Activated T-cell treated with anti-CD3 and anti-CD28 coated beads, Interleukin-2, amount 50 U/mL, for 4 hours (primary cell): ENCODE results near the gene ANKRD18A. TPM values are rescaled to one million over a fixed set of nuclear protein-coding genes. Genes with fewer than 3 reads are reported as not detected.
"Not testable (repeated sequence)": the region's sequence is repeated elsewhere in the genome, so short reads cannot be mapped to it uniquely, and the experiment has no call there.

ENCODE experiments used
- ATAC-seq, 2 donors: fragments of 200-7000 bp; cut with Tn5 transposase; one replicate each; pipeline ENCODE4 v1.10.0; 2021
- DNase-seq: peaks from one replicate; pipeline ENCODE4 v3.0.0-alpha.2; 2020
- H3K27me3 Mint-ChIP-seq: one replicate; pipeline ENCODE4 v1.8.0; 2021; ENCODE audit warnings: low read depth, mixed read lengths
- H3K36me3 Mint-ChIP-seq: one replicate; pipeline ENCODE4 v1.8.0; 2022; ENCODE audit warnings: mixed read lengths; ENCODE audit not compliant: insufficient read depth
- H3K4me1 Mint-ChIP-seq: one replicate; pipeline ENCODE4 v1.8.0; 2021; ENCODE audit warnings: low read depth, mixed read lengths
- H3K4me3 Mint-ChIP-seq: one replicate; pipeline ENCODE4 v1.8.0; 2021; ENCODE audit warnings: mild to moderate bottlenecking, moderate library complexity, mixed read lengths
- H3K9me3 Mint-ChIP-seq: one replicate; pipeline ENCODE4 v1.8.0; 2021; ENCODE audit warnings: mixed read lengths
- total RNA-seq, 3 donors: library from RNA; stranded (reverse); gene quantifications; one replicate each; pipeline ENCODE4 v1.2.1, GENCODE V29; 2021

The ANKRD18A gene
- total RNA-seq, 3 donors from 2014 or later, result 2.1 to 5.4 (median 5.3) TPM

GRCh38 chr9:38591346-38592063, 28.9 kb downstream of the ANKRD18A start:
- not testable (repeated sequence) for H3K36me3 Mint-ChIP-seq, H3K9me3 Mint-ChIP-seq, H3K4me3 Mint-ChIP-seq, ATAC-seq, DNase-seq, H3K4me1 Mint-ChIP-seq, H3K27me3 Mint-ChIP-seq

GRCh38 chr9:38583765-38584164, 36.6 kb downstream of the ANKRD18A start:
- H3K27me3 Mint-ChIP-seq, H3K4me1 Mint-ChIP-seq, H3K9me3 Mint-ChIP-seq, ATAC-seq, H3K36me3 Mint-ChIP-seq, DNase-seq, H3K4me3 Mint-ChIP-seq: not testable (repeated sequence)

GRCh38 chr9:38580112-38580511, 40.3 kb downstream of the ANKRD18A start:
- H3K4me3 Mint-ChIP-seq, H3K27me3 Mint-ChIP-seq, H3K4me1 Mint-ChIP-seq, H3K36me3 Mint-ChIP-seq, DNase-seq, H3K9me3 Mint-ChIP-seq, ATAC-seq: not testable (repeated sequence)

- H3K4me3 Mint-ChIP-seq, H3K36me3 Mint-ChIP-seq, H3K4me1 Mint-ChIP-seq, DNase-seq, H3K27me3 Mint-ChIP-seq, ATAC-seq, H3K9me3 Mint-ChIP-seq: not testable (repeated sequence)
These were observed 44.2 kb downstream of the ANKRD18A start for GRCh38 chr9:38576181-38576580.

- not testable (repeated sequence) for H3K4me1 Mint-ChIP-seq, DNase-seq
These were observed 54.3 kb downstream of the ANKRD18A start for GRCh38 chr9:38566048-38566447.

GRCh38 chr9:38565178-38565577, 55.2 kb downstream of the ANKRD18A start:
- not testable (repeated sequence) for H3K4me1 Mint-ChIP-seq, H3K4me3 Mint-ChIP-seq, H3K9me3 Mint-ChIP-seq, ATAC-seq, H3K27me3 Mint-ChIP-seq, DNase-seq
- peaks cover 17% of the 10 kb centered on the region for H3K36me3 Mint-ChIP-seq

More at GRCh38 chr9:38566048-38566447, 54.3 kb downstream of the ANKRD18A start:
- H3K36me3 Mint-ChIP-seq, result peaks cover 17% of the 10 kb centered on the region
- H3K9me3 Mint-ChIP-seq, H3K4me3 Mint-ChIP-seq, H3K27me3 Mint-ChIP-seq, ATAC-seq: not testable (repeated sequence)

GRCh38 chr9:38563911-38564310, 56.5 kb downstream of the ANKRD18A start:
- H3K4me3 Mint-ChIP-seq, H3K9me3 Mint-ChIP-seq, H3K27me3 Mint-ChIP-seq, DNase-seq, ATAC-seq, H3K4me1 Mint-ChIP-seq: not testable (repeated sequence)
- peaks cover 11% of the 10 kb centered on the region for H3K36me3 Mint-ChIP-seq

GRCh38 chr9:38561134-38561533, 59.3 kb downstream of the ANKRD18A start:
- not testable (repeated sequence) for DNase-seq, H3K9me3 Mint-ChIP-seq, H3K27me3 Mint-ChIP-seq, H3K36me3 Mint-ChIP-seq, ATAC-seq, H3K4me3 Mint-ChIP-seq
- H3K4me1 Mint-ChIP-seq, result peaks cover 11% of the 10 kb centered on the region

- not testable (repeated sequence) for H3K4me3 Mint-ChIP-seq, ATAC-seq, H3K4me1 Mint-ChIP-seq, H3K9me3 Mint-ChIP-seq, H3K27me3 Mint-ChIP-seq, DNase-seq, H3K36me3 Mint-ChIP-seq
These were observed 61.2 kb downstream of the ANKRD18A start for GRCh38 chr9:38559172-38559571.

GRCh38 chr9:38557746-38558145, 62.6 kb downstream of the ANKRD18A start:
- ATAC-seq, DNase-seq, H3K9me3 Mint-ChIP-seq, H3K27me3 Mint-ChIP-seq, H3K36me3 Mint-ChIP-seq, H3K4me3 Mint-ChIP-seq: not testable (repeated sequence)
- H3K4me1 Mint-ChIP-seq, result peaks cover 12% of the 10 kb centered on the region

GRCh38 chr9:38554966-38555365, 65.4 kb downstream of the ANKRD18A start:
- not testable (repeated sequence) for DNase-seq, ATAC-seq, H3K27me3 Mint-ChIP-seq, H3K9me3 Mint-ChIP-seq, H3K36me3 Mint-ChIP-seq, H3K4me3 Mint-ChIP-seq
- H3K4me1 Mint-ChIP-seq, result peaks cover 13% of the 10 kb centered on the region

- not testable (repeated sequence) for H3K36me3 Mint-ChIP-seq, H3K27me3 Mint-ChIP-seq, H3K9me3 Mint-ChIP-seq, DNase-seq, ATAC-seq, H3K4me3 Mint-ChIP-seq
- peaks cover 19% of the 10 kb centered on the region for H3K4me1 Mint-ChIP-seq
These were observed 67.4 kb downstream of the ANKRD18A start for GRCh38 chr9:38553019-38553418.

- DNase-seq, H3K36me3 Mint-ChIP-seq, H3K27me3 Mint-ChIP-seq, ATAC-seq, H3K9me3 Mint-ChIP-seq: not testable (repeated sequence)
- Mint-ChIP-seq H3K4me1 (peaks cover 43% of the 10 kb centered on the region), H3K4me3 (peak overlapping the region; percentile 17)
These were observed 73.8 kb downstream of the ANKRD18A start for GRCh38 chr9:38546497-38547163.

GRCh38 chr9:38540535-38540934, 79.9 kb downstream of the ANKRD18A start:
- H3K4me3 Mint-ChIP-seq, DNase-seq, H3K36me3 Mint-ChIP-seq, H3K27me3 Mint-ChIP-seq, H3K4me1 Mint-ChIP-seq, H3K9me3 Mint-ChIP-seq, ATAC-seq: not testable (repeated sequence)

- ATAC-seq, result no peak
- Mint-ChIP-seq H3K9me3 (peaks cover 21% of the 10 kb centered on the region), H3K36me3 (no peaks in the 10 kb centered on the region), H3K27me3 (no peaks in the 10 kb centered on the region), H3K4me3 (no peak overlapping the region), H3K4me1 (no peaks in the 10 kb centered on the region)
- no peak for DNase-seq
These were observed 91.1 kb downstream of the ANKRD18A start for GRCh38 chr9:38529317-38529716.
